Esophagus muscularis mucosa (tissue), 4 donors: ENCODE data around the gene TRMT1. TPM values are rescaled to one million over a fixed set of nuclear protein-coding genes. Genes with fewer than 3 reads are reported as not detected.

Experiments
- DNase-seq: peaks from one replicate; pipeline ENCODE4 v3.0.0-alpha.2; 2017; ENCODE audit errors: extremely low spot score
- H3K27ac ChIP-seq, 4 donors: fragments of 200-600 bp; sonication (generic); replicated peaks in 1 of 4; 1 replicate in 3 of 4; 2 replicates in 1 of 4; pipeline ENCODE4 v1.5.1; 2016 to 2019; ENCODE audit warnings: mild to moderate bottlenecking in 1 of 4
- H3K27me3 ChIP-seq, 4 donors: fragments of 200-600 bp; sonication (generic); one replicate each; pipeline versions ENCODE4 v1.5.1 to v1.6.0; 2016 to 2019
- H3K36me3 ChIP-seq, 4 donors: fragments of 200-600 bp; sonication (generic); one replicate each; pipeline ENCODE4 v1.5.1; 2016 to 2019
- H3K4me1 ChIP-seq, 4 donors: fragments of 200-600 bp; sonication (generic); one replicate each; pipeline ENCODE4 v1.5.1; 2016 to 2019
- H3K4me3 ChIP-seq, 4 donors: fragments of 200-600 bp; sonication (generic); 1 replicate in 2 of 4; 2 replicates in 2 of 4; pipeline ENCODE4 v1.5.1; 2016 to 2019; ENCODE audit warnings: mild to moderate bottlenecking in 4 of 4, moderate library complexity in 1 of 4
- H3K9me3 ChIP-seq, 4 donors: fragments of 200-600 bp; sonication (generic); 1 replicate in 3 of 4; 2 replicates in 1 of 4; pipeline ENCODE4 v1.5.1; 2016 to 2019
- CTCF ChIP-seq, 3 experiments: fragments of 200-600 bp in 2 of 3; fragments of 450-650 bp in 1 of 3; sonication (generic) in 2 of 3; IDR thresholded peaks; one replicate each; pipeline ENCODE4 v1.5.1; 2017 to 2019; ENCODE audit warnings: antibody characterized with exemption in 3 of 3, mild to moderate bottlenecking in 2 of 3, moderate library complexity in 1 of 3
- EP300 ChIP-seq: sonication (generic); formaldehyde crosslinking; IDR thresholded peaks from one replicate; pipeline ENCODE4 v1.6.1; 2017; ENCODE audit warnings: antibody characterized with exemption
- POLR2A ChIP-seq: fragments of 450-650 bp; IDR thresholded peaks from one replicate; pipeline ENCODE4 v1.6.1; 2017; ENCODE audit warnings: antibody characterized with exemption, moderate library complexity, mild to moderate bottlenecking, low read depth
- POLR2AphosphoS5 ChIP-seq, 2 donors: sonication (generic); formaldehyde crosslinking; IDR thresholded peaks; one replicate each; pipeline ENCODE4 v1.6.1; 2017; ENCODE audit warnings: antibody characterized with exemption in 2 of 2
- WGBS: methylation state at CpG from one replicate; pipeline ENCODE4 v1.1.5; 2018; 5-methylcytosine and 5-hydroxymethylcytosine counted together
- intact Hi-C: fragments of 100-400 bp; cut with DNase I; formaldehyde crosslinking; loops from one replicate; pipeline ENCODE4 v1.15.1; 2023
- total RNA-seq, 4 donors: library from RNA; depleted of rRNA; stranded (reverse); fragments of >200 nt; gene quantifications; one replicate each; pipeline versions ENCODE4 v1.1.0 to v1.2.1, GENCODE V29; 2016

The TRMT1 gene
- total RNA-seq, 4 donors from 2014 or later: 21.4 to 27.6 (median 26.9) TPM

GRCh38 chr19:13095934-13096927 lies 20.3 kb downstream of the TRMT1 start:
- Histone ChIP-seq H3K4me1 (peaks cover 76 to 97% (median 95%) of the 10 kb centered on the region in 4 donors), H3K27me3 (peaks cover 0 to 8% (median 0%) of the 10 kb centered on the region in 4 donors), H3K36me3 (peaks cover 5 to 21% (median 15%) of the 10 kb centered on the region in 4 donors), H3K9me3 (no peaks in the 10 kb centered on the region), H3K27ac (peak overlapping the region; percentile 75 to 90 (median 82)), H3K4me3 (peak overlapping the region; percentile 29 to 55 (median 36))
- no peak for DNase-seq
- WGBS: 53% methylated on average over 37 of the region's 44 CpGs
- peak in 1 of 2 donors; percentile 10 for TF ChIP-seq POLR2AphosphoS5 (IDR thresholded peaks at IDR 0.05)
- TF ChIP-seq CTCF (IDR thresholded peaks at IDR 0.05): peak in 1 of 3 experiments; percentile 35
- no peak for TF ChIP-seq POLR2A
- no peak for TF ChIP-seq EP300
- intact Hi-C loops: no loop called here

GRCh38 chr19:13095393-13095784 lies 21.2 kb downstream of the TRMT1 start:
- Histone ChIP-seq H3K4me1 (peaks cover 76 to 97% (median 95%) of the 10 kb centered on the region in 4 donors), H3K4me3 (peak overlapping the region; percentile 29 to 55 (median 36)), H3K9me3 (no peaks in the 10 kb centered on the region), H3K27ac (peak overlapping the region; percentile 75 to 90 (median 82)), H3K27me3 (peaks cover 0 to 8% (median 0%) of the 10 kb centered on the region in 4 donors), H3K36me3 (peaks cover 5 to 22% (median 19%) of the 10 kb centered on the region in 4 donors)
- 76% methylated on average over 14 of the region's 25 CpGs for WGBS
- no peak for DNase-seq
- TF ChIP-seq POLR2AphosphoS5 (IDR thresholded peaks at IDR 0.05): no peak
- TF ChIP-seq EP300: no peak
- no peak for TF ChIP-seq CTCF (IDR thresholded peaks at IDR 0.05)
- TF ChIP-seq POLR2A: no peak
- intact Hi-C loops: no loop called here

- no peak for DNase-seq
Measured at GRCh38 chr19:13094771-13095392, 21.7 kb downstream of the TRMT1 start.

GRCh38 chr19:13094106-13094504 lies 22.4 kb downstream of the TRMT1 start:
- Histone ChIP-seq H3K27me3 (peaks cover 0 to 8% (median 0%) of the 10 kb centered on the region in 4 donors), H3K4me1 (peaks cover 73 to 98% (median 96%) of the 10 kb centered on the region in 4 donors), H3K9me3 (no peaks in the 10 kb centered on the region), H3K36me3 (peaks cover 5 to 26% (median 23%) of the 10 kb centered on the region in 4 donors), H3K4me3 (no peak overlapping the region), H3K27ac (peak overlapping the region; percentile 75 to 90 (median 82))
- WGBS: 40% methylated on average over 3 of the region's 5 CpGs
- intact Hi-C loops: no loop called here
- no peak for DNase-seq
- TF ChIP-seq POLR2A (no peak), EP300 (no peak), CTCF (IDR thresholded peaks at IDR 0.05) (peak in 1 of 3 experiments; percentile 2), POLR2AphosphoS5 (IDR thresholded peaks at IDR 0.05) (no peak)

More at GRCh38 chr19:13094771-13095392, 21.7 kb downstream of the TRMT1 start:
- TF ChIP-seq POLR2AphosphoS5 (IDR thresholded peaks at IDR 0.05) (no peak), EP300 (no peak), CTCF (IDR thresholded peaks at IDR 0.05) (no peak), POLR2A (no peak)
- no peaks in the 10 kb centered on the region for H3K9me3 ChIP-seq
- peaks cover 0 to 8% (median 0%) of the 10 kb centered on the region in 4 donors for H3K27me3 ChIP-seq
- H3K36me3 ChIP-seq: peaks cover 5 to 23% (median 21%) of the 10 kb centered on the region in 4 donors
- peaks cover 76 to 98% (median 96%) of the 10 kb centered on the region in 4 donors for H3K4me1 ChIP-seq
- 61% methylated on average over 13 of the region's 16 CpGs for WGBS
- peak overlapping the region; percentile 75 to 90 (median 82) for H3K27ac ChIP-seq
- intact Hi-C loops: no loop called here
- H3K4me3 ChIP-seq: peak overlapping the region; percentile 29 to 55 (median 36)
